Mesendoderm (in vitro differentiated cells): ENCODE data around the gene CBS.
"Not testable (repeated sequence)": the region's sequence is repeated elsewhere in the genome, so short reads cannot be mapped to it uniquely, and the experiment has no call there.

Experiments
- DNase-seq: peaks from one replicate; pipeline ENCODE4 v3.0.0; 2013
- H2AK5ac ChIP-seq: 2 replicates; pipeline ENCODE4 v1.6.1; 2013; ENCODE audit warnings: low read length, inconsistent platforms
- H2BK120ac ChIP-seq: 2 replicates; pipeline ENCODE4 v1.6.1; 2013; ENCODE audit warnings: low read depth, mild to moderate bottlenecking, low read length, moderate library complexity, mixed read lengths
- H2BK15ac ChIP-seq: replicated peaks from 2 replicates; pipeline ENCODE4 v1.6.1; 2013; ENCODE audit warnings: low read depth, mild to moderate bottlenecking, moderate library complexity
- H2BK5ac ChIP-seq: 2 replicates; pipeline ENCODE4 v1.6.1; 2013; ENCODE audit warnings: low read length, inconsistent platforms
- H3K18ac ChIP-seq: 2 replicates; pipeline ENCODE4 v1.6.1; 2013; ENCODE audit warnings: mild to moderate bottlenecking, low read length, mixed read lengths
- H3K23ac ChIP-seq: one replicate; pipeline ENCODE4 v1.6.1; 2013; ENCODE audit warnings: low read length
- H3K27ac ChIP-seq: 2 replicates; pipeline ENCODE4 v1.5.1; 2013; ENCODE audit warnings: low read depth, mild to moderate bottlenecking, inconsistent platforms, low read length, moderate library complexity
- H3K27me3 ChIP-seq: 2 replicates; pipeline ENCODE4 v1.6.1; 2013; ENCODE audit warnings: low read length, control low read depth, mild to moderate bottlenecking, inconsistent platforms; ENCODE audit not compliant: insufficient read depth, poor library complexity
- H3K36me3 ChIP-seq: 2 replicates; pipeline ENCODE4 v1.6.1; 2013; ENCODE audit warnings: low read length, inconsistent platforms; ENCODE audit not compliant: control insufficient read depth, insufficient read depth
- H3K4ac ChIP-seq: one replicate; pipeline ENCODE4 v1.6.1; 2013; ENCODE audit warnings: low read depth, mild to moderate bottlenecking, low read length, moderate library complexity
- H3K4me1 ChIP-seq: 2 replicates; pipeline ENCODE4 v1.6.1; 2013; ENCODE audit warnings: low read depth, low read length, inconsistent platforms; ENCODE audit not compliant: control insufficient read depth
- H3K4me2 ChIP-seq: 2 replicates; pipeline ENCODE4 v1.6.1; 2013; ENCODE audit warnings: low read length
- H3K4me3 ChIP-seq: 2 replicates; pipeline ENCODE4 v1.5.1; 2013; ENCODE audit warnings: mild to moderate bottlenecking, low read length
- H3K56ac ChIP-seq: one replicate; pipeline ENCODE4 v1.6.1; 2013; ENCODE audit warnings: low read length
- H3K79me1 ChIP-seq: 2 replicates; pipeline ENCODE4 v1.6.1; 2013; ENCODE audit warnings: low read length, inconsistent platforms
- H3K79me2 ChIP-seq: 2 replicates; pipeline ENCODE4 v1.6.1; 2013; ENCODE audit warnings: mild to moderate bottlenecking, low read length; ENCODE audit not compliant: control insufficient read depth, insufficient read depth
- H3K9ac ChIP-seq: 2 replicates; pipeline ENCODE4 v1.6.1; 2013; ENCODE audit warnings: low read length, inconsistent platforms
- H4K5ac ChIP-seq: one replicate; pipeline ENCODE4 v1.6.1; 2013; ENCODE audit warnings: low read length
- H4K8ac ChIP-seq: one replicate; pipeline ENCODE4 v1.6.1; 2013; ENCODE audit warnings: low read depth, mild to moderate bottlenecking, control low read depth, low read length, moderate library complexity
- WGBS: extraction: QIAGEN DNeasy Blood & Tissue Kit; methylation state at CpG from one replicate; pipeline ENCODE4 v1.1.7; 2013; ENCODE audit warnings: low lambda C conversion rate, missing lambda C conversion rate; ENCODE audit not compliant: insufficient coverage; ENCODE audit errors: extremely low coverage; 5-methylcytosine and 5-hydroxymethylcytosine counted together

The CBS gene

DNA sequence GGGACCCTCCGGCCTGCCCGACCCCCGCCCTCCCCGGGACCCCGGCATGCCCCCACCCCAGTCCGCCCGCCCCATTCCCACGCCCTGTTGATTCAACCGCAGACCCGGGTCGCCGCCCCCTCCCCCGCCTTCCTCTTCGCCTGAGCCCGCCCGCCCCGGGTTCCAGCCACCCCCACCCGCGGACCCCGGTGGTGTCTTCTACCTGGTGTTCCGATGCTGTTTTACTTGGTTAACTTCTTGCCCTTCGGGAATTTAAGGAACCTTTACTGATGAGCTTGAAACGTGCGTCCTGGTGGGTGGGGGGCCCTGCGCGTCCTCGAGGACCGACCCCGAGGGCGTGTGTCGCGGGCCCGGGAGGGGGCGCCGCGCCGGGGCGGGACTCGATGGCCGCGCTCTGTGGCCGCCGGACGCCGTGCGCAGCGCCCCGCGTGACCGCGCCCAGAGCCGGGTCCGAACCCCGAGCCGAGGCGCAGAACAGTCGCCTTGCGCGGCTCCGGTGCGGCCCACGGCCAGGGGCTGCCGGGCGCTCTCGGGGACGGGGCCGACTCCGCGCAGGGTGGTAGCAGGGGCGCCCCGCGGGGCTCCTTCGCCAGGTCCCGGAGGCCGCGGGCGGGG is 495 bp upstream of the CBS start:
- not testable (repeated sequence) for DNase-seq, H4K5ac ChIP-seq, H3K79me1 ChIP-seq, H3K4me1 ChIP-seq, H2BK120ac ChIP-seq, H2AK5ac ChIP-seq, H3K56ac ChIP-seq, H3K27me3 ChIP-seq, H3K18ac ChIP-seq, H2BK5ac ChIP-seq, H2BK15ac ChIP-seq, H4K8ac ChIP-seq, H3K79me2 ChIP-seq, H3K4me2 ChIP-seq, H3K36me3 ChIP-seq, H3K4ac ChIP-seq, H3K27ac ChIP-seq, H3K4me3 ChIP-seq, H3K23ac ChIP-seq, H3K9ac ChIP-seq
- WGBS, result no CpG with 5 or more reads among the region's 77 CpGs

DNA sequence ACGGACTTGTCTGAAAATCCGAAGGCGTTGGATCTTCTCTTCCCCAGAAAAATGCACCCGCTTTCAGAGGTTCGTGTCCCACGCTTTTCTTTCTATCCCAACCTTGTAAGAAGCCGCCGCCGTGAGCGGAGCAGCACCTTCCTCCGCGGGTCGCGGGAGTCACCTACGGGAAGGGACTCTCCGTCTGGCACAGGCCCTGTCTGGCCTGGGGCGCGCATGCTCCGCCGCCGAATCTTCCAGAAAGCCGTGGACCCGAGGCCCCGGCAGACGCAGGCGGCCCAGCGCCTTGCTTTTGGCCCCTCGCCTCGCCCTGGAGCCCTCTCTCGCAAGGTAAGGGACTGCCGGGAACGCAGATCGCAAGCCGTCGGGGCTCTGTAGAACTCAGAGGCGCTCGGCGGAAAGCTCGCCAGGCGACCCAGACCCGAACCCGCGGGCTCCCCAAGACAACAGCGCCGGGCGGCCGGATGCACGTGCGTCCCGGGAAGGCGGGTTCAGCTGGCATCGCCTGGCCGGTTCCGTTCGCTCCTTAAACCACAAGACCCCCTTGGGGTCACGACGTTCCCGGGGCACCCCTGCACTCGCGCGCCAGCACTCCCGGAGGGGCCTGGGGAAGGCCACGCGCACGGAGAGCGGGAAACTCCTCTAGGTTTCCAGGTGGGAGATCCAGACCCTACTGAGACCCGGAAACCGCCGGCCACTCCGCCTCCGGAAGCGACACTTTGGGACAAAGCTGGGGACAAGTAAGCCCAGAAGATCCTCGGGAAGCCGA is 1.1 kb downstream of the CBS start:
- not testable (repeated sequence) for H3K79me1 ChIP-seq, H3K27me3 ChIP-seq, H3K4ac ChIP-seq, H3K4me3 ChIP-seq, H3K4me1 ChIP-seq, H4K5ac ChIP-seq, H2BK15ac ChIP-seq, H3K18ac ChIP-seq, H3K9ac ChIP-seq, H3K36me3 ChIP-seq, H3K56ac ChIP-seq, H3K27ac ChIP-seq, H4K8ac ChIP-seq, DNase-seq, H2BK120ac ChIP-seq, H3K79me2 ChIP-seq, H3K4me2 ChIP-seq, H2AK5ac ChIP-seq, H3K23ac ChIP-seq, H2BK5ac ChIP-seq
- WGBS, result no CpG with 5 or more reads among the region's 74 CpGs

DNA sequence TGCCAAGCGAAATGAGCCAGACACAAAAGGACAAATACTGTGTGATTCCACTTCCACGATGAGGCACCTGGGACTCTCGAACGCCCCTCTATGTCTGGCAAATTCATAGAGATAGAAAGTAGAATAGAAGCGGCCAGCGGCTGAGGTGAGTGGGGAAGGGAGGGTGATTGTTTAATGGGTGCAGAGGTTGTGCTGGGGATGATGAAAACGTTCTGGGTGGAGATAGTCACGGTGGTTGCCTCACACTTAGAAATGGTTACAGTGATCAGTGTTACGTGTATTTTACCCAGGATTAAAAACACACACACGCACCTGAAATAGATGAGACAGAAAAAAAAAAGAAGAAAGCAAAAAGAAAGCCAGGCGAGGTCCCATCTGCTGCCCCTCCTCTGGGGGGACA is 2.9 kb downstream of the CBS start:
- not testable (repeated sequence) for H3K79me2 ChIP-seq, H3K4ac ChIP-seq, H2BK5ac ChIP-seq, DNase-seq, H3K27me3 ChIP-seq, H3K79me1 ChIP-seq, H3K27ac ChIP-seq, H2BK15ac ChIP-seq, H3K4me2 ChIP-seq, H3K4me1 ChIP-seq, H3K56ac ChIP-seq, H3K9ac ChIP-seq, H4K8ac ChIP-seq, H4K5ac ChIP-seq, H3K4me3 ChIP-seq, H3K23ac ChIP-seq, H3K18ac ChIP-seq, H2BK120ac ChIP-seq, H2AK5ac ChIP-seq, H3K36me3 ChIP-seq
- no CpG with 5 or more reads among the region's 11 CpGs for WGBS

DNA sequence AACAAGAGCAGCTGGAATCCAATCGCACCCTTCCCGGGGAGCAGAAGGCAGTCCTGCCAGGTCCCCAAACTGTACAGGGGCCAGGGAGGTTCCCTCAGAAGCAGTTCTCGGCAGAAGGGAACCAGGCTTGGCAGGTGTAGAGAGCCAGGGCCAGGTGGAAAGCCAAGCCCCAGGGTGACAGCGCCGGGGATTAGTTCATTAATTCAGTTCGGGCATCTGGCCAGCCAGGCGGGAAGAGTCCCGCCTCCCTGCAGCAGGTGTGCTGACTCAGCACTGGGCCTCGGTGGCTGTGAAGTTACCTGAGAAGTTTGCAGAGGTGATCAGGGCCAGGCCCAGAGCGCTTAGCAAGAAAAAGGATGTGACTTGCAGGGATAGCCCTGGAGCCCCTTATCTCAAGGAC is 6.0 kb downstream of the CBS start:
- not testable (repeated sequence) for H3K4me3 ChIP-seq, H4K5ac ChIP-seq, H3K79me1 ChIP-seq, H2BK5ac ChIP-seq, H3K23ac ChIP-seq, H3K27me3 ChIP-seq, H3K18ac ChIP-seq, H3K4me1 ChIP-seq, H4K8ac ChIP-seq, H3K79me2 ChIP-seq, H3K4ac ChIP-seq, DNase-seq, H2AK5ac ChIP-seq, H3K56ac ChIP-seq, H2BK120ac ChIP-seq, H3K27ac ChIP-seq, H3K36me3 ChIP-seq, H3K9ac ChIP-seq, H3K4me2 ChIP-seq, H2BK15ac ChIP-seq
- WGBS, result no CpG with 5 or more reads among the region's 10 CpGs

DNA sequence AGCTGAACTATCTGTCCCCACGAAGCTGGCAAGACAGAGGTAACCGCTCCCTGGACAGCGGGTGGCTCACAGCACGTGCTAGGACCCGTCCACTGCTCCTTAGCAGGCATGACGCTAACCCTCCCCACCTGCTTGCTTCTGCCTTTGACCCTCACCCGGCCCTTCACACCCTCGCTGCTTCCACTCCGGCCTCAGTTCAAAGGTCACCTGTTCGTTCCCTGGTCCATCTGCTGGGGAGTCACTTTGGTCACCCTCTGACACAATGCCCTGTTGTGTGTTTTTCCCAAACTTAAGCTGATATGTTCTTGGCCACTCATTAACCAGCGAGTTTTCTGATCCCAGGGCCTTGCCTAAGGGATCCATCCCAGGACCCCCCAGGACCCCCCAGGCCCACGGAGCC is 7.6 kb downstream of the CBS start:
- not testable (repeated sequence) for H4K5ac ChIP-seq, H3K4me3 ChIP-seq, H2BK120ac ChIP-seq, H3K18ac ChIP-seq, H3K56ac ChIP-seq, H4K8ac ChIP-seq, DNase-seq, H3K9ac ChIP-seq, H3K4me1 ChIP-seq, H3K4ac ChIP-seq, H2BK5ac ChIP-seq, H2AK5ac ChIP-seq, H3K4me2 ChIP-seq, H3K27me3 ChIP-seq, H3K79me2 ChIP-seq, H3K23ac ChIP-seq, H2BK15ac ChIP-seq, H3K27ac ChIP-seq, H3K36me3 ChIP-seq, H3K79me1 ChIP-seq
- WGBS, result no CpG with 5 or more reads among the region's 12 CpGs

DNA sequence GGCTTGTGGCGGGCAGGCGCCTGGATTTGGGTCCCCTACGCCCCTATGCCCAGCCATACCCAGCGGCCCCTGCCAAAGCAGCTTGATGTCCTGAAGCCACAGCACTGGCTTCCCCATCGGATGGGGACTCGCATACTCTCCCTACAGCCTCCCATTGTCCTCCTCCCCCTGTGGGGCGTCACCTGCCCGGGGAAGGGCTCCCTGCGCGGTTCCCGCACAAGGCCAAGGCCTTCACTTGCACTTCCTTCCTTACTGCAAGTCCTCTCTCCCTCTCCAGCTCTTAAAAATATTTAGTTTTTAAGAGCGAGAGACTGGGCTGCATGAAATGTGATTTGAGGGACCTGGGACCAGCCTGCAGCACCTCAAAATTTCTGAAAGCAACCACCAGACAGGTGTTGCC is 8.9 kb downstream of the CBS start:
- H3K23ac ChIP-seq, H3K9ac ChIP-seq, H3K4ac ChIP-seq, H3K36me3 ChIP-seq, H4K8ac ChIP-seq, H3K79me1 ChIP-seq, H2BK120ac ChIP-seq, H3K27me3 ChIP-seq, H3K18ac ChIP-seq, H2BK15ac ChIP-seq, H4K5ac ChIP-seq, H3K27ac ChIP-seq, H2AK5ac ChIP-seq, H3K79me2 ChIP-seq, H3K56ac ChIP-seq, H2BK5ac ChIP-seq, H3K4me2 ChIP-seq, DNase-seq, H3K4me3 ChIP-seq, H3K4me1 ChIP-seq: not testable (repeated sequence)
- no CpG with 5 or more reads among the region's 12 CpGs for WGBS
